ENCODE measurements around the gene FGF23.
A peak's percentile ranks its signal among the peaks of the same experiment; 100 is the strongest.

The FGF23 gene
- 0 to 0.17 (median 0) reads per million in 3 donors for total RNA-seq

- H3K36me3 ChIP-seq (ENCODE audit: control insufficient read depth, insufficient read depth, low read length): no peaks in the 10 kb centered on the region
- no peak for DNase-seq
- no peaks in the 10 kb centered on the region for H3K9me3 ChIP-seq (ENCODE audit: control insufficient read depth, low read length)
- H3K27ac ChIP-seq (ENCODE audit: insufficient read depth, low read length, poor library complexity, severe bottlenecking): no peak within 1 kb of the TSS
- H3K4me1 ChIP-seq (ENCODE audit: control insufficient read depth, insufficient read depth, low read length, poor library complexity, severe bottlenecking): no peaks in the 10 kb centered on the region
- H3K4me3 ChIP-seq (ENCODE audit: insufficient read depth, low read depth, low read length, poor library complexity, severe bottlenecking): no peak within 1 kb of the TSS
- peaks cover 10% of the 10 kb centered on the region for H3K27me3 ChIP-seq (replicated peaks; ENCODE audit: control insufficient read depth, insufficient read depth, low read length, poor library complexity, severe bottlenecking)
These were observed at the start of gene FGF23 for GRCh38 chr12:4379405-4379804. Gene FGF23, minus strand, starts transcription at chr12:4379712. Its CDS starts 130 bp downstream, at chr12:4379582.

- DNase-seq: no peak
- Histone ChIP-seq H3K27ac (ENCODE audit: insufficient read depth, low read length, poor library complexity, severe bottlenecking) (no peak overlapping the region), H3K4me1 (ENCODE audit: control insufficient read depth, insufficient read depth, low read length, poor library complexity, severe bottlenecking) (no peaks in the 10 kb centered on the region), H3K27me3 (replicated peaks; ENCODE audit: control insufficient read depth, insufficient read depth, low read length, poor library complexity, severe bottlenecking) (no peaks in the 10 kb centered on the region), H3K4me3 (ENCODE audit: insufficient read depth, low read depth, low read length, poor library complexity, severe bottlenecking) (no peak overlapping the region), H3K36me3 (ENCODE audit: control insufficient read depth, insufficient read depth, low read length) (no peaks in the 10 kb centered on the region), H3K9me3 (ENCODE audit: control insufficient read depth, low read length) (no peaks in the 10 kb centered on the region)
These were observed 44.9 kb upstream of the FGF23 start for GRCh38 chr12:4424422-4424821.

GRCh38 chr12:4423528-4424195 is 44.1 kb upstream of the FGF23 start:
- H3K4me3 ChIP-seq (ENCODE audit: insufficient read depth, low read depth, low read length, poor library complexity, severe bottlenecking): no peak overlapping the region
- H3K36me3 ChIP-seq (ENCODE audit: control insufficient read depth, insufficient read depth, low read length): no peaks in the 10 kb centered on the region
- no peaks in the 10 kb centered on the region for H3K9me3 ChIP-seq (ENCODE audit: control insufficient read depth, low read length)

GRCh38 chr12:4422985-4423384 is 43.5 kb upstream of the FGF23 start:
- Histone ChIP-seq H3K4me1 (ENCODE audit: control insufficient read depth, insufficient read depth, low read length, poor library complexity, severe bottlenecking) (no peaks in the 10 kb centered on the region), H3K9me3 (ENCODE audit: control insufficient read depth, low read length) (no peaks in the 10 kb centered on the region), H3K27ac (ENCODE audit: insufficient read depth, low read length, poor library complexity, severe bottlenecking) (no peak overlapping the region), H3K4me3 (ENCODE audit: insufficient read depth, low read depth, low read length, poor library complexity, severe bottlenecking) (no peak overlapping the region), H3K27me3 (replicated peaks; ENCODE audit: control insufficient read depth, insufficient read depth, low read length, poor library complexity, severe bottlenecking) (no peaks in the 10 kb centered on the region), H3K36me3 (ENCODE audit: control insufficient read depth, insufficient read depth, low read length) (no peaks in the 10 kb centered on the region)
- DNase-seq: no peak

More at GRCh38 chr12:4423528-4424195, 44.1 kb upstream of the FGF23 start:
- Histone ChIP-seq H3K4me1 (ENCODE audit: control insufficient read depth, insufficient read depth, low read length, poor library complexity, severe bottlenecking) (no peaks in the 10 kb centered on the region), H3K27me3 (replicated peaks; ENCODE audit: control insufficient read depth, insufficient read depth, low read length, poor library complexity, severe bottlenecking) (no peaks in the 10 kb centered on the region), H3K27ac (ENCODE audit: insufficient read depth, low read length, poor library complexity, severe bottlenecking) (no peak overlapping the region)
- DNase-seq: no peak

GRCh38 chr12:4421590-4422031 is 42.1 kb upstream of the FGF23 start:
- H3K4me3 ChIP-seq (ENCODE audit: insufficient read depth, low read depth, low read length, poor library complexity, severe bottlenecking): no peak overlapping the region
- H3K4me1 ChIP-seq (ENCODE audit: control insufficient read depth, insufficient read depth, low read length, poor library complexity, severe bottlenecking): no peaks in the 10 kb centered on the region
- no peak overlapping the region for H3K27ac ChIP-seq (ENCODE audit: insufficient read depth, low read length, poor library complexity, severe bottlenecking)
- no peaks in the 10 kb centered on the region for H3K36me3 ChIP-seq (ENCODE audit: control insufficient read depth, insufficient read depth, low read length)
- DNase-seq: peak in 1 of 3 donors; percentile 5
- H3K9me3 ChIP-seq (ENCODE audit: control insufficient read depth, low read length): no peaks in the 10 kb centered on the region
- H3K27me3 ChIP-seq (replicated peaks; ENCODE audit: control insufficient read depth, insufficient read depth, low read length, poor library complexity, severe bottlenecking): no peaks in the 10 kb centered on the region

- no peak overlapping the region for H3K27ac ChIP-seq (ENCODE audit: insufficient read depth, low read length, poor library complexity, severe bottlenecking)
- no peaks in the 10 kb centered on the region for H3K4me1 ChIP-seq (ENCODE audit: control insufficient read depth, insufficient read depth, low read length, poor library complexity, severe bottlenecking)
- no peak overlapping the region for H3K4me3 ChIP-seq (ENCODE audit: insufficient read depth, low read depth, low read length, poor library complexity, severe bottlenecking)
- no peak for DNase-seq
- no peaks in the 10 kb centered on the region for H3K36me3 ChIP-seq (ENCODE audit: control insufficient read depth, insufficient read depth, low read length)
- no peaks in the 10 kb centered on the region for H3K27me3 ChIP-seq (replicated peaks; ENCODE audit: control insufficient read depth, insufficient read depth, low read length, poor library complexity, severe bottlenecking)
- H3K9me3 ChIP-seq (ENCODE audit: control insufficient read depth, low read length): no peaks in the 10 kb centered on the region
These were observed 40.7 kb upstream of the FGF23 start for GRCh38 chr12:4420138-4420670.

GRCh38 chr12:4418913-4419312 is 39.4 kb upstream of the FGF23 start:
- Histone ChIP-seq H3K4me1 (ENCODE audit: control insufficient read depth, insufficient read depth, low read length, poor library complexity, severe bottlenecking) (no peaks in the 10 kb centered on the region), H3K9me3 (ENCODE audit: control insufficient read depth, low read length) (no peaks in the 10 kb centered on the region), H3K36me3 (ENCODE audit: control insufficient read depth, insufficient read depth, low read length) (no peaks in the 10 kb centered on the region), H3K4me3 (ENCODE audit: insufficient read depth, low read depth, low read length, poor library complexity, severe bottlenecking) (no peak overlapping the region), H3K27me3 (replicated peaks; ENCODE audit: control insufficient read depth, insufficient read depth, low read length, poor library complexity, severe bottlenecking) (no peaks in the 10 kb centered on the region), H3K27ac (ENCODE audit: insufficient read depth, low read length, poor library complexity, severe bottlenecking) (no peak overlapping the region)
- DNase-seq: no peak

GRCh38 chr12:4417936-4418335 is 38.4 kb upstream of the FGF23 start:
- H3K9me3 ChIP-seq (ENCODE audit: control insufficient read depth, low read length): no peaks in the 10 kb centered on the region
- no peaks in the 10 kb centered on the region for H3K4me1 ChIP-seq (ENCODE audit: control insufficient read depth, insufficient read depth, low read length, poor library complexity, severe bottlenecking)
- H3K36me3 ChIP-seq (ENCODE audit: control insufficient read depth, insufficient read depth, low read length): no peaks in the 10 kb centered on the region
- no peak for DNase-seq
- H3K27ac ChIP-seq (ENCODE audit: insufficient read depth, low read length, poor library complexity, severe bottlenecking): no peak overlapping the region
- no peaks in the 10 kb centered on the region for H3K27me3 ChIP-seq (replicated peaks; ENCODE audit: control insufficient read depth, insufficient read depth, low read length, poor library complexity, severe bottlenecking)
- H3K4me3 ChIP-seq (ENCODE audit: insufficient read depth, low read depth, low read length, poor library complexity, severe bottlenecking): no peak overlapping the region

GRCh38 chr12:4417455-4417854 is 37.9 kb upstream of the FGF23 start:
- DNase-seq: no peak
- Histone ChIP-seq H3K4me3 (ENCODE audit: insufficient read depth, low read depth, low read length, poor library complexity, severe bottlenecking) (no peak overlapping the region), H3K27ac (ENCODE audit: insufficient read depth, low read length, poor library complexity, severe bottlenecking) (no peak overlapping the region), H3K36me3 (ENCODE audit: control insufficient read depth, insufficient read depth, low read length) (no peaks in the 10 kb centered on the region), H3K9me3 (ENCODE audit: control insufficient read depth, low read length) (no peaks in the 10 kb centered on the region), H3K27me3 (replicated peaks; ENCODE audit: control insufficient read depth, insufficient read depth, low read length, poor library complexity, severe bottlenecking) (no peaks in the 10 kb centered on the region), H3K4me1 (ENCODE audit: control insufficient read depth, insufficient read depth, low read length, poor library complexity, severe bottlenecking) (no peaks in the 10 kb centered on the region)

- DNase-seq: no peak
- Histone ChIP-seq H3K4me3 (ENCODE audit: insufficient read depth, low read depth, low read length, poor library complexity, severe bottlenecking) (no peak overlapping the region), H3K9me3 (ENCODE audit: control insufficient read depth, low read length) (no peaks in the 10 kb centered on the region), H3K4me1 (ENCODE audit: control insufficient read depth, insufficient read depth, low read length, poor library complexity, severe bottlenecking) (no peaks in the 10 kb centered on the region), H3K27ac (ENCODE audit: insufficient read depth, low read length, poor library complexity, severe bottlenecking) (no peak overlapping the region), H3K27me3 (replicated peaks; ENCODE audit: control insufficient read depth, insufficient read depth, low read length, poor library complexity, severe bottlenecking) (no peaks in the 10 kb centered on the region), H3K36me3 (ENCODE audit: control insufficient read depth, insufficient read depth, low read length) (no peaks in the 10 kb centered on the region)
These were observed 36.8 kb upstream of the FGF23 start for GRCh38 chr12:4416276-4416675.
